Measurements from ENCODE around the gene CUX1.
A peak's percentile ranks its signal among the peaks of the same experiment; 100 is the strongest.
"Not testable (repeated sequence)": the region's sequence is repeated elsewhere in the genome, so short reads cannot be mapped to it uniquely, and the experiment has no call there.

Gene CUX1

GRCh38 chr7:102284891-102285539 lies 467.6 kb downstream of the CUX1 start:
- DNase-seq, result peak; percentile 13

GRCh38 chr7:102285540-102286236 lies 468.3 kb downstream of the CUX1 start:
- no peak for DNase-seq

- peak; percentile 60 for DNase-seq
Measured at GRCh38 chr7:102286237-102287110, 469.0 kb downstream of the CUX1 start, which contains the start of gene SH2B2. Gene SH2B2 (plus strand): TSS chr7:102286868. CDS start chr7:102300551, 13,683 bp downstream.

- peak; percentile 9 for DNase-seq
Measured at GRCh38 chr7:102287111-102287980, 469.9 kb downstream of the CUX1 start.

GRCh38 chr7:102287981-102288278 lies 470.5 kb downstream of the CUX1 start:
- DNase-seq, result no peak

- DNase-seq, result no peak
Measured at GRCh38 chr7:102288285-102288930, 471.0 kb downstream of the CUX1 start.

GRCh38 chr7:102289057-102289456 lies 471.6 kb downstream of the CUX1 start:
- DNase-seq, result no peak

- DNase-seq, result peak; percentile 33
Measured at GRCh38 chr7:102291056-102291915, 473.9 kb downstream of the CUX1 start.

GRCh38 chr7:102291916-102292267 lies 474.5 kb downstream of the CUX1 start:
- no peak for DNase-seq

- no peak for DNase-seq
Measured at GRCh38 chr7:102292813-102293798, 475.7 kb downstream of the CUX1 start.

- no peak for DNase-seq
Measured at GRCh38 chr7:102294589-102294988, 477.2 kb downstream of the CUX1 start.

- no peak for DNase-seq
Measured at GRCh38 chr7:102295346-102296178, 478.1 kb downstream of the CUX1 start.

- no peak for DNase-seq
Measured at GRCh38 chr7:102296179-102296438, 478.7 kb downstream of the CUX1 start.

- DNase-seq, result no peak
Measured at GRCh38 chr7:102296514-102296913, 479.1 kb downstream of the CUX1 start.

GRCh38 chr7:102297487-102298218 lies 480.2 kb downstream of the CUX1 start:
- DNase-seq, result no peak

GRCh38 chr7:102300643-102301221 lies 483.3 kb downstream of the CUX1 start:
- no peak for DNase-seq

- DNase-seq, result not testable (repeated sequence)
Measured at GRCh38 chr7:102301367-102301766, 483.9 kb downstream of the CUX1 start.

GRCh38 chr7:102302025-102302424 lies 484.6 kb downstream of the CUX1 start:
- DNase-seq, result no peak
